GM19351 (cell line): Measurements from ENCODE around the gene KCNJ14.

Experiments used
- ATAC-seq: cut with Tn5 transposase; IDR thresholded peaks from one replicate; pipeline ENCODE4 v1.9.1; 2021; ENCODE audit warnings: mild to moderate bottlenecking, moderate library complexity; ENCODE audit not compliant: unreplicated experiment

KCNJ14 gene

GRCh38 chr19:48445256-48445605, 10.1 kb upstream of the KCNJ14 start:
- peak; percentile 24 for ATAC-seq

DNA sequence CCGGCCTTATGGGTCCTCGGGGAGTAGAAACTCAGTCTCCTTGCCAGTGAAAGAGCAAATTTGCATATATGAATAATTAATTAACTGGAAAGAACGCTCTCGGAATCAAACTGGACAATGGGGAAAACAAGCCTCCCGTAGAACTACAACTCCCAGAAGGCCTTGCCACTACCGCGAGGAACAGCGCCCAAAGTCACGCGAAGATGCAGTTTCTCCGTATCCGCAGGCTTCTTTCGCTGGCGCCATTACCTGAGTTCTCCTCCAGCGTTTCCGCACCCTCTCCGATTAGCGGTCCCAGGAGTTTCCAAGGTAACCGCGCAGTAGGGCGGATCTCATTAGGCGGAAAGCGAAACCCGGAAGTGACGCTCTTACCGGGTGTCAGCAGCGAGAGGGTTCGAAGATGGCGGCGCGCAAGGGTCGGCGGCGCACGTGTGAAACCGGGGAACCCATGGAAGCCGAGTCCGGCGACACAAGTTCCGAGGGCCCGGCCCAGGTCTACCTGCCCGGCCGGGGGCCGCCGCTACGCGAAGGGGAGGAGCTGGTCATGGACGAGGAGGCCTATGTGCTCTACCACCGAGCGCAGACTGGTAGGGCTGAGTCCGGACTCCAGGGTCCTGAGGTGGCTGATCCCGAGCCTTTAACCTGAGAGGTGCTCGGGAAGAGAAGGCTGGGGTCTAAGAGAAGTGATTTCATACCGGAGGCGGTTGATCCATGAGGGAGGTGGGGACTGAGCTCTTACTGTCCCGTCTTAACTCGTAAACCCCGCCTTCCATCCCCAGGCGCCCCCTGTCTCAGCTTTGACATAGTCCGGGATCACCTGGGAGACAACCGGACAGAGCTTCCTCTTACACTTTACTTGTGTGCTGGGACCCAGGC, 9.5 kb upstream of the KCNJ14 start, which contains the start of gene GRWD1:
TSS of gene GRWD1 (plus strand) at position 378 of the 876 bp plus-strand sequence. CDS start at position 401, 23 bp downstream.
- ATAC-seq = peak; percentile 87

- ATAC-seq = no peak
Measured at GRCh38 chr19:48446579-48446978, 8.8 kb upstream of the KCNJ14 start.

- ATAC-seq = no peak
Measured at GRCh38 chr19:48448563-48448962, 6.8 kb upstream of the KCNJ14 start.

DNA sequence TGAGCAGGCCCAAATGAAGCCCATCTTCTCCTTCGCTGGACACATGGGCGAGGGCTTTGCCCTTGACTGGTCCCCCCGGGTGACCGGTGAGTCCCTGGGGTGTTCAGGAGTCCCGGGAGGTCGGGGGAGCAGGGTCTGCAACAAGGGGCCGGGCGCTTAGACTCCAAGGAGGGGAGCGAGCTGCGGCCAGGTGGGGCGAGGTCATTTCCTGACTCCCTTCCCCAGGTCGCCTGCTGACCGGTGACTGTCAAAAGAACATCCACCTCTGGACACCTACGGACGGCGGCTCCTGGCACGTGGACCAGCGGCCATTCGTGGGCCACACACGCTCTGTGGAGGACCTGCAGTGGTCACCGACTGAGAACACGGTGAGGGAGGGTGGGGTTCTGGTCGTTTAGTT, 4.9 kb upstream of the KCNJ14 start:
- ATAC-seq = no peak

DNA sequence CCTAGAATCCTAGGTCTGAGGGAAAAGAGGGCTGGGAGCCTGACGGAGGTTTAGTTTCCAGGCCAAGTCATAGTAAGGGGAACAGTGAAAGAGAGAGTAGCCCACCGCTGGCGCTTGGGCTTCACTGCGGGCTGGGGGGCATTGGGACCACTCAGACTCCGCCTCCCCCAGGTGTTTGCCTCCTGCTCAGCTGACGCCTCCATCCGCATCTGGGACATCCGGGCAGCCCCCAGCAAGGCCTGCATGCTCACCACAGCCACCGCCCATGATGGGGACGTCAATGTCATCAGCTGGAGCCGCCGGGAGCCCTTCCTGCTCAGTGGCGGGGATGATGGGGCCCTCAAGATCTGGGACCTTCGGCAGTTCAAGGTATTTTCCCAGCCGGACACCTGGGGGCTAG, 4.5 kb upstream of the KCNJ14 start:
- ATAC-seq = no peak

DNA sequence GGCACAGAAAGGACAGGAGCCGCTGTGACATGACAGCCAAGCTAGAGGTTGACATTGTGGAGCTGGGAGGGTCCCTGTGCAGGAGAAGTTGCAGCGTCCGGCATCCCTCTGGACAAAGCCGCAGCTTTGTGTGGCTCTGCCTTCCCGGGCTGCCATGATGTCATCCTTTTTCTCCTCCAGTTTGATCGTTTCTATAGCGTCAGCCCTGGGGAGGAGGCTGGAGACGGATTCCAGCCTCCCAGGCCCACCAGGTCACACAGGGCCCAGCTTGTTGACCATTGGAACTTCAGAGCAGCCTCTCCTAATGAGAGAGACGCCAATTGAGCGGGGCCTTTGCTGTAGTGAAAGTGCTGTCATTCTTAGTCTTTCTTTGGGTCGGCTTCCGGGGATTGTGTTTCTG, 3.8 kb upstream of the KCNJ14 start:
- no peak for ATAC-seq

DNA sequence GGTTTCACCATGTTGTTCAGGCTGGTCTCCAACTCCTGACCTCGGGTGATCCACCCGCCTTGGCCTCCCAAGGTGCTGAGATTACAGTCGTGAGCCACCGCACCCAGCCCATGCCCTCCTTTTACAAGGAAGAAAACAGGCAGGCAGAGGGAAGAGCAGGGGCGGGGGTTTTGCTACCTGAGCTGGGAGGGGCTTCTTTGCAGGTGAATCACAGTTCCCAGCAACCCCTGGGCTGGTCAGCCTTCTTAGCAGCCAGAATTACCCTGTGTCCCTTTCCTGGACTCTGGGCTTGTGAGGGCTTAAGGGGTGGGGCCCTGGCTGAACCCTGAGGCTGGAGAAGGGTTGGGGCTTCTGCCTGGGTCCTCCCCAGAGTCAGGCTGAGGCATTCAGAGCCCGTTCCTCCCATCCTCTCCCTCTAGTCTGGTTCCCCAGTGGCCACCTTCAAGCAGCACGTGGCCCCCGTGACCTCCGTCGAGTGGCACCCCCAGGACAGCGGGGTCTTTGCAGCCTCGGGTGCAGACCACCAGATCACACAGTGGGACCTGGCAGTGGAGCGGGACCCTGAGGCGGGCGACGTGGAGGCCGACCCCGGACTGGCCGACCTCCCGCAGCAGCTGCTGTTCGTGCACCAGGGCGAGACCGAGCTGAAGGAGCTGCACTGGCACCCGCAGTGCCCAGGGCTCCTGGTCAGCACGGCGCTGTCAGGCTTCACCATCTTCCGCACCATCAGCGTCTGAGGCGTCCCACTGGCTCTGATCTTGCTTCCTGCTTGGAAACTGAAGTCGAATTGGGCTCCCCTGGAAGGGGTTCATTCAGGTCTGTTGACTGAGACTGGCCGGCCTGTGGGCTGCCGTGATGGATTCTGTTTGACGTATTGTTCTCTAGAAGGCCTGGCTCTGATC, 2.8 kb upstream of the KCNJ14 start:
- no peak for ATAC-seq

DNA sequence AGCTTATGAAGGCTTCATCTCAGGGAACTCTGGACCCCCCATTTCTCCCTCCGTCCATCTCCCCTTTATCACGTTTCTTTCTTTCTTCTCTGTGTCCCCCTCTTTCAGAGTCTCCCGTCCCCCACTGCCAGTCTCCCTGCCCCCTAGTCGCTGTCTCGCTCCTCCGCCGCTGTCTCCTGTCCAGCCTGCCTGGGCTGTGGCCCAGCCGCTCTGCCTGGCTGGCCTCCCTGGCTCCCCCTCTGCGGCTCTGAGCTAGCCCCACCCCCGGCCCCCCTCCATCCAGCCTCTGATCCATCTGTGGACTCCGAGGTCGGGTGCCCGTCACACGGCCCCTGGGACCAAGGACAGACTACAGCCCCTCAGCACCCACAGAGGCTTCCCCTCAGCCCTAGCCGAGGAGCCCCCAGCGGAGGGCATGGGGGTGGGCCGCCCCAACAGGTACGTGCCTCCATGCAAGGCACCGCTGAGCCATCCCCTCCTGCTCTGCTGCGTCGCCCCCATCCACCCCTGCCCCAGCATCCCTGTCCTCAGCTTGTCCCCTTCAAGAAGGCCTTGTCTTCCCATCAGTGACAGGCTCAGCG, 1.1 kb upstream of the KCNJ14 start:
- ATAC-seq = no peak

DNA sequence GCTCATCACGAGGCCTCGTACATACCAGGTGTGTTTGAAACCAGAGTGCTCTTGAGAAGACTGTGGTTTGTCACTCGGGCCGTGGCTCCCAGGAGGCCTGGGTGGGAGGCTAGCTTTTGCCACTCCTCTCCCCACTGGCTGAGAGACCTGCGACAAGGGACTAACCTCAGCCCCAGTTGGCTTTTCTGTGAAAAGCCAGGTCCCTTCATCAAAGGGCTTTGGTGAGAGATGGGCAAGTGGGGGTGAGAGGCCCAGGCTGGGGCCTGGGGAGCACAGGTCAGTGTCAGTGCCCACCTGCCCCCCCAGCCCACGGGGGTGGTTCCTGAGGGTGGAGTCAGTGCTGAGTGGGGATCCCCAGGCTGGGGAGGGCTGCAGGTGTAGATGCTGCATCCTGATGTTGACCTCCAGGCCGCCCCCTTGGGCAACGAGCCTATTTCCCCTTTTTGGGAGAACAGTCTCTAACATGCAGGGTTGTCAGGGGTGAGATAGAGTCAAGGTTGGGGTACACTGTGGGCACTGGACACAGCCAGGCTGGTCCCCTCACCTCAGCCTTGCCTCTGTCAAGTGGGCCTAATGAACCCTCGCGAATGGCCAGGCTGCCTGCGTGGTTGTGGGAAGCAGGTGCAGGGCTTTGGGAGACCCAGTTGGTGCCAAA, 661 bp downstream of the KCNJ14 start:
- ATAC-seq = no peak

GRCh38 chr19:48456864-48457263, 1.5 kb downstream of the KCNJ14 start:
- ATAC-seq = no peak

DNA sequence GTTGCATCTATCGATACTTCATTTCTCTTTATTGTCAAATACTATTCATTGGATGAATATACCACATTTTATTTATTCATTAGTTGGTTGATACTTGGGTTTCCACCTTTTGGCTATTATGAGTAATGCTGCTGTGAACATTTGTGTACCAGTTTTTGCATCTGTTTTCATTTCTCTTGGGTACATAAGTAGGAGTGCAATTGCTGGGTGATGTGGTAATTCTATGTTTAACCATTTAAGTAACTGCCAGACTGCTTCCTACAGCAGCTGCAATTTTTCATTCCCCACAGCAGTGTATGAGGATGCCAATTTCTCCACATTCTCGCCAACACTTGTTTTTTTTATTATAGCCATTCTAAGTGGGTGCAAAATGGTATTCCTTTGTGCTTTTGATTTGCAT, 2.6 kb downstream of the KCNJ14 start:
- no peak for ATAC-seq

- ATAC-seq = no peak
Measured at GRCh38 chr19:48461651-48461981, 6.2 kb downstream of the KCNJ14 start.

- no peak for ATAC-seq
Measured at GRCh38 chr19:48461982-48462655, 6.7 kb downstream of the KCNJ14 start.

DNA sequence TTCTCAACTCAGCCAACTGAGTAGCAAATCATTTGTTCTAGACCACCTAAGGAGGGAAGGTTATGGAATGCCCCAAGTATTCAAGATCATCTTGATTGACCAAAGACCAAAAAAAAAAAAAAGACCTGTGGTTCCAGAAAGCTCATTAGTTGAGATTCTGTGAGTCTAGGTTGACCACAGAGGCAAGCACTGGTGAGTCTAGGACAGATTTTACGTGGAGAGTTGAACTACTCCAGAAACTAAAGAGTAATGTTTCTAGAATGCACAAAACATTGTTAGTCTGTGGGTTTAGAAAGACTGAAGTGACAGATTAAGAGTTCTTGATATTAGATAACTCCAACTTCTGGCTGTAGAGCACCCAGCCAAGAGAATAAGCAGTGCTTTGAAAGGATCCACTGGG, 9.8 kb downstream of the KCNJ14 start:
- ATAC-seq = no peak

DNA sequence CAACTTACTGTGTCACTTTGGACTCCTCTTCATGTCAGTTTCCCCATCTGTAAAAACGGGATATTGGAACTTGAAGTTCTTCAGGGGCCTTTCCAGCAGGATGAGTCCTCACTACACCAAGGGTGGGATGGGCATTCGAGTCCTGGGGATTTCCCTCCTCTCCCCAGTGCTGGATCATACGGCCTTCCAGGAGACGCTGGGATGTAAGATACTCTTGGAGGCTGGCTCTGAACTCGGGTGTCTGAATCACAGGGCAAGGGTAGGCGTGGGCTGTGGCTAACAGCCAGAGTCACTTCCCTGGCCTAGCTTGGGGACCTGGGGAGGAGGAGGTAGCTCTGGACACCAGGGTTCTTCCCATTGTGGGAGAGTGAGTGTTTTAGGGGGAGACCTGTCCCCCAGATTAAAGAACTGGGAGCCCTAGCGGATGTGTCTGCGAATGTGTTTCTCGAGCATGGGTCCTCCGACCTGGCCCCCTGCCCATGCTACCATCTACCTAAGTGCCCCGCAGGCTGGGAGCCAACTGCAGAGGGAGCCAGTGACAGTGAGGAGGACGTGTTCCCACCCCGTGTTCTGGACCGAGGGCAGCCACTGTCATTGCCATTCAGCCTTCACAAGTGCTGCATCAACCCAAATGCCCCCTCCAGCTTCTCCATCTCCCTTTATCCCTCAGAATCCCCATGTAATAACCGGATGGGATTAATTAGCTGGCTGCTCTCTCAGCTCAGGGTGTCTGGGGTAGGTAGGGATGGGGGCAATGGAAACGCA, 11.4 kb downstream of the KCNJ14 start:
- ATAC-seq = no peak

DNA sequence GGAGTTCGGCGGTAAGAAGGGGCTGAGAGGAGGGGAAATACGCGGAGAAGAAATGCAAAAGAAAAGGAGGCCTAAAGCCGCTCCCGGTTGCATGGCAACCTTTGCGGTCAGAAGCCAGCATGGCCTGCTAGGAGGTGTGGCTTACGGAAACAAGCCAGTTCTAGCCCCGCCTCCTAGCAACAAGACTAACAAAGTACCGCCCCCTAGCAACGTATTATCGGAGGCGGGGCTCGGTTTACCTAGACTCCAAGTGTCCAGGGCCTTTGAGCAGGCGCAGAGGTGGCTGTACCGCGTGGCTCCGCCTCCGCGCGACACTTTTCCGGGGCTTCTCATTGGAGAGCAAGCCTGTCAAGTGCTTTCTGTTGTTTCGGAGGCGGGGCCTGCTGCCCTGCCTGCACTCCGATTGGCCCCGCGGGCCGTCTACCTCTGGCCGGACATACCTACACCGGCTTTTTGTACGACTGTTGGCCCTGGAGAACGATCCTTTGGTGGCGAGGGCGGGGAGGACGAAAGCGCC, 13.5 kb downstream of the KCNJ14 start:
- ATAC-seq = peak; percentile 89

- no peak for ATAC-seq
Measured at GRCh38 chr19:48469289-48469881, 14.0 kb downstream of the KCNJ14 start, which contains the start of gene CYTH2. CYTH2 (plus strand) TSS chr19:48469369; CDS start chr19:48469508, 139 bp downstream.
